GM03348 (cell line): ENCODE measurements around the gene SELENOW.
"Not testable (repeated sequence)": the region's sequence is repeated elsewhere in the genome, so short reads cannot be mapped to it uniquely, and the experiment has no call there.

Experiments used
- DNase-seq: peaks from one replicate; pipeline ENCODE4 v3.0.0; 2012; ENCODE audit warnings: low spot score

SELENOW gene

GRCh38 chr19:47756953-47757608, 21.4 kb upstream of the SELENOW start:
- DNase-seq = no peak

GRCh38 chr19:47757617-47758442, 20.7 kb upstream of the SELENOW start:
- no peak for DNase-seq

GRCh38 chr19:47758443-47758804, 20.1 kb upstream of the SELENOW start:
- DNase-seq = no peak

- no peak for DNase-seq
Observed at GRCh38 chr19:47760632-47760999, 17.9 kb upstream of the SELENOW start.

- DNase-seq = no peak
Observed at GRCh38 chr19:47761566-47761965, 16.9 kb upstream of the SELENOW start.

GRCh38 chr19:47762151-47762550, 16.4 kb upstream of the SELENOW start:
- no peak for DNase-seq

- DNase-seq = no peak
Observed at GRCh38 chr19:47762615-47763308, 15.7 kb upstream of the SELENOW start.

GRCh38 chr19:47764705-47765104, 13.8 kb upstream of the SELENOW start:
- not testable (repeated sequence) for DNase-seq

GRCh38 chr19:47765523-47766358, 12.8 kb upstream of the SELENOW start:
- DNase-seq = peak; percentile 73

GRCh38 chr19:47766359-47766620, 12.2 kb upstream of the SELENOW start:
- DNase-seq = no peak

- DNase-seq = no peak
Observed at GRCh38 chr19:47766670-47767069, 11.8 kb upstream of the SELENOW start.

- no peak for DNase-seq
Observed at GRCh38 chr19:47767349-47767748, 11.2 kb upstream of the SELENOW start.

- no peak for DNase-seq
Observed at GRCh38 chr19:47768604-47769003, 9.9 kb upstream of the SELENOW start.

GRCh38 chr19:47769534-47769933, 9.0 kb upstream of the SELENOW start:
- DNase-seq = no peak

GRCh38 chr19:47771291-47771690, 7.2 kb upstream of the SELENOW start:
- not testable (repeated sequence) for DNase-seq

GRCh38 chr19:47776568-47776967, 1.9 kb upstream of the SELENOW start:
- no peak for DNase-seq

GRCh38 chr19:47777245-47778048, 1.1 kb upstream of the SELENOW start:
- not testable (repeated sequence) for DNase-seq

GRCh38 chr19:47778954-47779351, 450 bp downstream of the SELENOW start:
- peak; percentile 57 for DNase-seq

GRCh38 chr19:47779524-47780214, 1.2 kb downstream of the SELENOW start:
- peak; percentile 66 for DNase-seq

- DNase-seq = no peak
Observed at GRCh38 chr19:47780215-47780551, 1.7 kb downstream of the SELENOW start.
